PFSK-1 (cell line): ENCODE results near the gene HSPB9.

Source experiments
- POLR2AphosphoS5 ChIP-seq: IDR thresholded peaks from 2 replicates; pipeline ENCODE4 v1.6.1; 2012; ENCODE audit warnings: low read depth, mild to moderate bottlenecking, control low read depth, low read length, moderate library complexity
- TAF1 ChIP-seq: IDR thresholded peaks from 2 replicates; pipeline ENCODE4 v1.6.1; 2012; ENCODE audit warnings: low read length, control low read depth, borderline replicate concordance; ENCODE audit not compliant: insufficient read depth
- TF ChIP-seq, protein P1 (sequence below), 2 experiments: IDR thresholded peaks; 2 replicates each; pipeline versions ENCODE4 v1.6.1 to v1.8.0; 2011 to 2012; ENCODE audit warnings: low read depth in 2 of 2, low read length in 2 of 2, control low read depth in 1 of 2, inconsistent platforms in 1 of 2, mild to moderate bottlenecking in 1 of 2, moderate library complexity in 1 of 2; ENCODE audit not compliant: insufficient read depth in 1 of 2

DNA sequence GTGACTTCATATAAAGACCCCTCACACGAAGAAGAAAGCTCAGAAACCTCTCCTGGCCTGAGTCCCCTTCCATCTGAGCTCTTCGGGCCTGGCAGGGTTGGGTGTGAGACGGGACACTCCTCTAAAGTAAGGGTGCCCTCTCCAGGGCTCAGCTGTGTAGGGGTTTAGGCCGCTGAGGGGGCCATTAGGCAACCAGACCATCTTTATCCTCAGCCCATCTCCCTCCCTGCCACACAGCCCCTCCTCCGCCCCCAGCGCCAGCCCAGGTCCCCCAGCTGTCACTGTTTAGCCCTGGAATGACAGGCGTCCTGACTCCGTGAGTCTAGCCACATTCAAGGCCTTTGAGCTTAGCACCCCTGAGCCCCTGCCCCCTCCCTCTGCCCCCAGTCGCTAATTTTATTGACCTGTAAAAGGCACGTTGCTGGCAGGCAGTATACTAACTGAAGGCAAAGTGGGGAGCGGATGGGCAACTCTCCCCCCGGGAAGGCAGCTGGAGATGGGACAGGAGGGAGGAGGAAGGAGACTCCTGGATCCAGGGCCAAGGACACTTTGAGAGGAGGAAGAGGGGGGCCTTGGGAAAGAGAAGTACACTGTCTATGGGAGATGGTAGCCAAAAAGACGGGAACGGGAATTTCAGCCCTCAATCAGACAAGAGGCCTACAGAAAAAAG lies 23.7 kb upstream of the HSPB9 start:
- TF ChIP-seq POLR2AphosphoS5 = no peak
- TF ChIP-seq, protein P1, sequence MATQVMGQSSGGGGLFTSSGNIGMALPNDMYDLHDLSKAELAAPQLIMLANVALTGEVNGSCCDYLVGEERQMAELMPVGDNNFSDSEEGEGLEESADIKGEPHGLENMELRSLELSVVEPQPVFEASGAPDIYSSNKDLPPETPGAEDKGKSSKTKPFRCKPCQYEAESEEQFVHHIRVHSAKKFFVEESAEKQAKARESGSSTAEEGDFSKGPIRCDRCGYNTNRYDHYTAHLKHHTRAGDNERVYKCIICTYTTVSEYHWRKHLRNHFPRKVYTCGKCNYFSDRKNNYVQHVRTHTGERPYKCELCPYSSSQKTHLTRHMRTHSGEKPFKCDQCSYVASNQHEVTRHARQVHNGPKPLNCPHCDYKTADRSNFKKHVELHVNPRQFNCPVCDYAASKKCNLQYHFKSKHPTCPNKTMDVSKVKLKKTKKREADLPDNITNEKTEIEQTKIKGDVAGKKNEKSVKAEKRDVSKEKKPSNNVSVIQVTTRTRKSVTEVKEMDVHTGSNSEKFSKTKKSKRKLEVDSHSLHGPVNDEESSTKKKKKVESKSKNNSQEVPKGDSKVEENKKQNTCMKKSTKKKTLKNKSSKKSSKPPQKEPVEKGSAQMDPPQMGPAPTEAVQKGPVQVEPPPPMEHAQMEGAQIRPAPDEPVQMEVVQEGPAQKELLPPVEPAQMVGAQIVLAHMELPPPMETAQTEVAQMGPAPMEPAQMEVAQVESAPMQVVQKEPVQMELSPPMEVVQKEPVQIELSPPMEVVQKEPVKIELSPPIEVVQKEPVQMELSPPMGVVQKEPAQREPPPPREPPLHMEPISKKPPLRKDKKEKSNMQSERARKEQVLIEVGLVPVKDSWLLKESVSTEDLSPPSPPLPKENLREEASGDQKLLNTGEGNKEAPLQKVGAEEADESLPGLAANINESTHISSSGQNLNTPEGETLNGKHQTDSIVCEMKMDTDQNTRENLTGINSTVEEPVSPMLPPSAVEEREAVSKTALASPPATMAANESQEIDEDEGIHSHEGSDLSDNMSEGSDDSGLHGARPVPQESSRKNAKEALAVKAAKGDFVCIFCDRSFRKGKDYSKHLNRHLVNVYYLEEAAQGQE (IDR thresholded peaks at IDR 0.05; ENCODE audit: insufficient read depth in 1 of 2, low read depth in 2 of 2, low read length in 2 of 2) = no peak
- no peak for TF ChIP-seq TAF1
